Renal cortical epithelial cell (primary cell): ENCODE data around the gene ATP11A. TPM values are rescaled to one million over a fixed set of nuclear protein-coding genes. Genes with fewer than 3 reads are reported as not detected.
"Not testable (repeated sequence)": the region's sequence is repeated elsewhere in the genome, so short reads cannot be mapped to it uniquely, and the experiment has no call there.

Experiments
- DNase-seq: peaks from one replicate; pipeline ENCODE4 v3.0.0-alpha.2; 2011; ENCODE audit warnings: low read depth
- total RNA-seq: library from RNA; depleted of rRNA; stranded (reverse); fragments of >200 nt; gene quantifications from 2 replicates; pipeline ENCODE4 v1.2.3, GENCODE V29; 2014

Gene ATP11A
- total RNA-seq, 1 donor from 2014 or later = 171 TPM

DNA sequence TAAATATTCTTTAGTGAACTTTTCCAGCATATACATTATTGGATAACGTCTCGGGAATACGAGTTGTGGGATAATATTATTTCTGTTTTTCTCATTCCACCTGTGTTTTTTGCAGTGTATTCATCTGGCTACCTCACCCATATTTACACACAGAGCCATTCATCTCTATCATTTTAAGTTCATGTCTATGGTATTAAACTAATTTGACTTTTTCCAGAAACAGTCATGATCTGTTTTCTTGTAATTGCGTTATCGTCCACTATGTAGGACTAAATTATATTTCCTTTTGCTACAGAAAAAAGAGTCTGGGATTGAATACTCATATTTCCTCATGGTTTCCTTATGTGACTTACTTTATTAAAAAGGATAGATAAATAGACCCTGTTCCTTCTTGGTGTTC lies 2.7 kb downstream of the ATP11A start:
- no peak for DNase-seq

DNA sequence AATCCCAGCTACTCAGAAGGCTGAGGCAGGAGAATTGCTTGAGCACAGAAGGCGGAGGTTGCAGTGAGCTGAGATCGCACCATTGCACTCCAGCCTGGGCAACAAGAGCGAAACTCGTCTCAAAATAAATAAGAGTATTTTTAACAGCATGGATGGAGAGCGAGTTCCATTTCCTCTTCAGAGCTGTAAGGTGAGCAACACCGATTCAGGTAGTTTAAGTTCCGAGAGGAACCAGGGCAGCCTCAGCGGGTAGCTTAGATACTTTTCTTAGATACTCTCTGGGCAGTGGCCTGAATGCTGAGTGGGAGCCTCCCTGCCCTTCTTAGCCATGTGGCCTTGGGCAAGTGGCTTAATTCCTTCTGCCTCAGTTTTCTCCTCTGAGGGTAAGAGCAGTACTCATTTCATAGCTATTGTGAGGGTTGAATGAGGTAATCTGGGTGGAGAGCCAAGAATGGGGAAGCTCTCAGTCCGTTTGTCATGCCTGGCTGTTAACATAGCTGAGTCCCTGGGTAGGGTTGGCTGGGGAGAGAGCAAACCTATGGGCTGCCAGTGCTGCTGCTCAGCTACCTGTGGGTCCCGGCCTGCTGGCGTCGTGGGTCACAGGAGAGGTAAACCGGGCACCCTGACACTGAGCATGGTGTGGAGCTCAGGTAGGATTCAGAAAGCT lies 4.1 kb downstream of the ATP11A start:
- peak; percentile 81 for DNase-seq

DNA sequence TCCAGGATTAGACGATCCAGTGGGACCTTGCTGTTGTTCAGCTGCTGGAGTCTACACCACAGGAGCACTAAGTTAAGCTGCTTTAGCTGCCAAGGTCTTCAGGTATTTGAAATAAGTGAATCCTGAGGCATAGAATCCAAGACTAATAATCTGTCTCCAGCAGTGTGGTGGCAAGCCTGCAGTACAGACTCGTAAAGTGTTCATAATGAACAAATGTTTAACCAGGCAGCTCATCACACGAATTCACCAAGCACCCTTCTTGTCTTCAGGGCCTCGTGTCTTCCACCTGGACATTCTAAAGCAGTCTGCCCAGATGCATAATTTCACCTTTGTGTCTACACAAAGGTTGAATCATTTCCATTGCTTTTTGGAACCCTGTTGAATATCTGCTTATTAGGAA lies 5.3 kb downstream of the ATP11A start:
- peak; percentile 38 for DNase-seq

DNA sequence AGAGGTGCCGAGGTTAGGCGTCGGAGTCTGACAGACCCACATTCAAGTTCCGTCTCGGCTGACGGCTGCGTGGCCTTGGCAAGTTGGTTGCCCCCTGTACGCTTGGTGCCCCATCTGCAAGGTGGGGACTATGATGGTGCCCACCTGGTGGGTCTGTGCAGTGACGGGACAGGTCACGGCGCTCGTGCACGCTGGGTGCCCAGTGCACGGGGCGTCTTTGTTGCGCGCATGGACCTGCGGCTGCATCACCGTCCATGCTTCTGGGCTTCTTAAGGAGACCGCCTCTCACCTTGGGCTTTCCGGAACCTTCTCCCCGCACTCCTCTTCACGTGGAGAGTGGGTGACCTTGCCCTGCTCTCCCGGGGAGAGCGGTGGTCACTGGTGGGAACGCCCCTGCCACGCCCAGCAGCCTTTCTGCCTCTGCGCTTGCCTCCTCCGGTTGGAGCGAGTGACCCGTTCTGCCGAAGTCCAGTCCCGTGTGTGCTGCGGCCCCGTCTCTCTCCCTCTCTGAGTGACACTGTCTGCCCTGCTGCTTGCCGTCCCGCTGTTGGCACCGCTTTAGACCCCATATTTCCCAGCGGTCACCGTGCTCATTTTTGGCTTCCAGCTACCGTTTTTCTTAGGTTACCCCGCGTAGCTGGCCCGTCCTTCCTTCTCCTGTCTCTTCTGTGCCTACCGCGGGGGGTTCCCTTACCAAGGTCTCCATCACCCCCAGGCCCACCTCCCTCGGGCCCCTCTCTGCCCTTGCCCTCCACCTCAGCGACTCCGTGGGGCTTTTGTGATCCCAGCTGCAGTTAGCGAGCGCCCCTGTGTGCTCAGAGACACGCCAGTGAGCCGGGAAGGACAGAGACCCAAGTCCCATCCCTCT lies 6.4 kb downstream of the ATP11A start:
- DNase-seq = no peak

DNA sequence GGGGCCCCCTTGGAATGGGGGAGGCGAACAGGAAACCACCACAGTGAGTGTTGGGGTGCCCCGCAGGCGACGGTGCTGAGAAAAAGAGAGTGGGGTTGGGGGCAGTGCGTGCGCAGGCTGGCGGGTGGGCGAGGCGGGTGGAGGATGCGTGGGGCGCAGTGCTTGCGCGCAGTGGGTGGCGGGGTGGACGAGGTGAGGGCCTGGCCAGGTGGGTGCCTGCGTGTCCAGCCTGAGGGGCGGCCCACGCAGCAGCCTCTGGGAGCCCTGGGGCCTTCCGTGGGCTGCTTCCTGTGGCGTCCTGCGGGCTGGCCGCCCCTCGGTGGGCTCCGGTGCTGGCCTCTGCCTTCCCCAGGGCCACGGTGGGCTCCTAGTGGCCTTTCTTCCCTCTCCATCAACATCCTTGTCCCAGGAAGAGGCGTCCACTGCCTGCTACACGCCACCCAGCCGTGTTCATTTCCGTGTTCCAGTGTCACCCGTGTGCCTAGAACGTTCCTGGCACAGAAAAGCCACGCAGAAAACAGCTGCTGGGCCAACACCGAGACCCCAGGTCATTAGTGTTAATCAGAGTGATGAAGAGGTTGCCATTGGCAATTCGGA lies 7.1 kb downstream of the ATP11A start:
- DNase-seq = no peak

DNA sequence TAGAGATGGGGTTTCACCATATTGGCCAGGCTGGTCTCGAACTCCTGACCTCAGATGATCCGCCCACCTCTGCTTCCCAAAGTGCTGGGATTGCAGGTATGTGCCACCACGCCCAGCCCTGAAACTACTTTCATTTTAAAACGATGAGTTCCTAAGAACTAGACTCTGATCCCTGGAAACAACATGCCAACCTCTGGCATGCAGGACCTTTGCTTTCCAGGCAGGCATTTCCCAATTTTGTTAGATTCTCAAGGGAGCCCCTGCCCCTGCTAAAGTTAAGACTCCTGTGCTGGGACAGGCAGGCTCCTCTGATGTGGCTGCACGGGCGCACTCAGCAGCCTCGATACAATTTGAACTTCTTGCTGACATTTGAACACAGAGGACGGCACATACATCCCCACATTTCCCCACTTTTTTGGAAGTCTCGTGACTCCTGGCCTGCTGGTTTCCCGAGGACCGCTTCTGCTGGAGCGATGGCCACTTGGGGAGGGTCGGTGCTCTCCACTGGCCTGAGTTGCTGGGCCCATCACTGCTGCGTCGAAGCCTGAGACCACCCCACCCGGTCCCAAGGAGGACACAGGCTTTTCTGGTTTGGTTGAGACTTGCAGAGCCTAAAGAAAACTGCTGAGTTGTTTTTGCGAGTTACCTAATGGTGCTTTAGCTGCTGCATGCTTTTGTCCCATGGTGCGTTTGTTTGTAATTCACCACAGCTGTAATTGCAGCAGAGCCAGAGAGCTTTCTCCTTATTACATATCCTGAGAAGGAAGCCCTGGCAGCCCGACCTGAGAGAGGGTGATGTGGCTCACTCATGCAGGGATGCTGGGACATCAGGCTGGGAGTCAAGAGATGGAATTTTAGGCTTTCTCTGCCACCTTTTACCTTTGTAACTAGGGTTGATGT lies 8.2 kb downstream of the ATP11A start:
- DNase-seq = no peak

DNA sequence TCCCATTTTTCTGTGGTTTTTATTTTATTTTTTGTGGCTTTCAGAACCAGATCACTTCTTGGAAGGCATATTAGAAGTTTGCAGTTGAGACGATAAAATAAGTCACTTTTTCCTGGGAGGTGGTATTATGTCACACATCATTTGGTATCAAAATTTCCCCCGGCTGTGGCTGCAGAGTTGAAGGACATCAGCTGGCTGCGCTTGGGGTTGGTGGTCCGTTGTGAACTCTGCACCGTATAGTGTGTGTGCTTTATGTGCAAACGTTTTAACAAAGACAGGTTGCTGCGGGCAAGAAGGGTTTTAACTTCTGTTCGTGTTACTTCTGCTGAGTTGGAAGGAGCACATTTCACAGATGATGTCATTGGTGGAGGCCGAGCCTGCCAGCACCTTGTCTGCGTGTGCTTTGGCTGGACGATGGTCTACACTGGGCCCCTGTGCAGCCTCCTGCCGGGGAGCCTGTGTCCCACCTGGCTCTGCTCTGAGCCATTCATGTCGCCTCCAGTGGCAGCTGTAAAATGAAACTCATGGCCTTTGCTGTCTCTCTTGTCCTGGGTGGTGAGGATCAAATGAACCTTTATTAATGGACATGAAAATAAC lies 9.6 kb downstream of the ATP11A start:
- DNase-seq = no peak

DNA sequence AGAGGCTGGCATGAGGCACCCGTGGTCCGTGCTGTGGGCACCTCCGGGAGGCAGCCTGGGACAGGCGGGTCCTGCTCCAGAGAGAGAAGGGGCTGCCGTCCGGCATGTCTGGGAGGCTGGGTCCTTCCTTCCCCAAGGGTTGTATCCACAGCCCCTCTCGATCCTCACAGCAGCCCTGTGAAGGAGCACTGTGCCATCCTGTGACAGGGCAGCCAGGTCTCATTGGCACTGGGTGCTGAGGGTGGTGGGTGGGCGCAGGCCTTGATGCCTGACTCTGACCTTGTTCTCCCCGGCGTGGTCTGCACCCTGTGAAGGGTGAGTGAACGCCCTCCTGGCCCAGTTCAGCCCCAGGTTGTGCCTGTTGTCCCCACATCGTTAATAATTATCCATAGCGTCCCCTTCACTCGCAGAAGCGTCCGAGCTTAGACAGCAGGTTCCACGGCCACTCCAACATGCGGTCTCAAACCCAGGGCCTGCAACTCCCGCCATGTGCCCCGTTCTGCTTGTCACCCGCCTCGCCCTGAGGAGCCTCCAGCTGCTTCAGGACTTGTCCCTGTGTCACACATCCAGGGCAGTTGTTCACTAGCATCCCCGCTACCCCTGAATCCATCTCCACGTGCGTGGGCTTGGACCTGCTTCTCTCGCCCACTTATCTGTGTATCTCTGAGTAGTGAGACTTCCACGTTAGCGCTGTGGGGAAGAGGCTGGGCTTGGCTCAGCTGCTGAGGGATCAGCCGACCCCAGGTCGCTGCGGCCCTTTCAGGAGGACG lies 10.6 kb downstream of the ATP11A start:
- DNase-seq = no peak

DNA sequence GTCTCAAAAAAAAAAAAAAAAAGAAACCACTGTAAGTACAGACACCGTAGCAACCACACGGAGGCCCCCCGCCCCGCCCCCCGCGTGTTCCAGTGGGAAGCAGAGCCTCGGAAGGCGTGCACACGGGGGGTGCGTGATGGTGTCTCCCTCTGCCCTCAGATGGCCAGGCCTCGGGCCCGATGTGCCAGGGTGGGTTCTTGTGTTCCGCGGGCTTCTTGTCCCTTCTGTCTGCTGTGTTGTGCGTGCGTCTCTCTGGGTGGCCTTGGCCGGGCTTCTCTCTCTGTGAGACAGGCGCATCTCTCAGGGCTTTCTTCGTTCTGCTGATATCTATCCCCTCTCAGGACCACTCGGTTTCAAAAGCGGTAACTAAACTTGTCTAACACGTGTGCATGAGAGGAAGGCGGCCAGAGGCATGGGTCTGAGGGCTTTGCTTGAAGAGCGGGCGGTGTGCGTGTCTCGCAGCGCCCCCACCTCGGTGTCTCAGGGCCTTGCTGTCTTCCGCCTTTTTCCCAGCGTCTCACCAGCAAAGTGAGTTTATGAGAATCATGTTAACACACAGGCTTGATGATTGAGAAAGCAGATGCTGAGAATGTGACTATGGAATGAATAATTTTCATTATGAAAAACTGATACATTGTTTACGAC lies 12.6 kb downstream of the ATP11A start:
- no peak for DNase-seq

DNA sequence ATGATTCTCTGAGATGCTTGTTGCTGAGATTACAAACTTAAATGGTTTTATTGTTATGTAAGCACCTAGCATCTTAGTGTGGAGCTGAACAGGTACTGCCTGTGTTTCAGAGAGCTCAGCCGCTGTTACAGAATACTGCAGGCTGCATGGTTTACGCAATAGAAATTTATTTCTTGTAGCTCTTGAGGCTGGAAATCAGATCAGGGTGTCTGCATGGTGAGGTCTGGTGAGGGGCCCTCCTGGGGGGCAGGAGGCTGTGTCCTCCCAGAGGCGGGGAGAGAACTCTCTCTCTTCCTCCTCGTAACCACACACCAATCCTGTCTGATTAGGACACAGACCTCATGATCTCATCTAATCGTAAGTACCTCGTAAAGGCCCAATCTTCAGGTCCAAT lies 13.1 kb downstream of the ATP11A start:
- no peak for DNase-seq

DNA sequence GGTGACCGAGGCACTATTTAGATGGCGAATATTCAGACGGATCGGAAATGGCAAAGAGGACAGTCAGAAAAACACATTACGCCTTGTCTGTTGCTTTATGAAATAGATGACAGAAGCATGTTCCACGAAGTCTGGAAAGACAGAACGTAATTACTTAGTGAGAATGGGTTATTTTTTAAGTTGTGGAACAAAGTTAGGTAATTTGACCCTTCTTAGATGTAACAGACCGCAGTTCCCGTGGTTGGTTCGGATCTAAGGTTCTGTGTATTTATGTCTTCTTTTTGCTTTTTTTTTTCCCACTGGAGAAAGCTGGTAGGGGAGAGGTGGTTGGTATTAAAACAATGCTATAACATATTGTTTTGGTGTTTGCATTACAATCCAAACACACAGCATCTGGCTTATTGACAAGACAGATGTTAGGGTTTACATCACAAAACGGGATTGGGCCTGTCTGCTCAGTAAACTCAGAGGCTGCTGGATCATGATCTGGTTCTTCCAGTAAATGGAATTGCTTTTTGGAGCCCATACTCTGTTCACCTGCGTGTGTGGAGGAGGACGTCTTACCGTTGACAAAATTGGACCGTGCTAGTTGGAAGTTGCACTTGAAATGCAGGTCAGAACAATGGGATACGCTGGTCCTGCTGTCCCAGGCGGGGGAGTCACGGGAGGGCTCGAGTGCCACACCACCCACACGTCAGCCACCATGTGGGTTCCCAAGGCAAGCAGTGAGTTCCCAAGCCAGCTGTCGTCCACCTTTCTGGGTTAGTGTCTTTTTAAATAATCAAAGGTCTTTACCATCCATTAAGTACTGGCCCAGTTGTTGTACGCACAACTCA lies 13.8 kb downstream of the ATP11A start:
- DNase-seq = no peak

DNA sequence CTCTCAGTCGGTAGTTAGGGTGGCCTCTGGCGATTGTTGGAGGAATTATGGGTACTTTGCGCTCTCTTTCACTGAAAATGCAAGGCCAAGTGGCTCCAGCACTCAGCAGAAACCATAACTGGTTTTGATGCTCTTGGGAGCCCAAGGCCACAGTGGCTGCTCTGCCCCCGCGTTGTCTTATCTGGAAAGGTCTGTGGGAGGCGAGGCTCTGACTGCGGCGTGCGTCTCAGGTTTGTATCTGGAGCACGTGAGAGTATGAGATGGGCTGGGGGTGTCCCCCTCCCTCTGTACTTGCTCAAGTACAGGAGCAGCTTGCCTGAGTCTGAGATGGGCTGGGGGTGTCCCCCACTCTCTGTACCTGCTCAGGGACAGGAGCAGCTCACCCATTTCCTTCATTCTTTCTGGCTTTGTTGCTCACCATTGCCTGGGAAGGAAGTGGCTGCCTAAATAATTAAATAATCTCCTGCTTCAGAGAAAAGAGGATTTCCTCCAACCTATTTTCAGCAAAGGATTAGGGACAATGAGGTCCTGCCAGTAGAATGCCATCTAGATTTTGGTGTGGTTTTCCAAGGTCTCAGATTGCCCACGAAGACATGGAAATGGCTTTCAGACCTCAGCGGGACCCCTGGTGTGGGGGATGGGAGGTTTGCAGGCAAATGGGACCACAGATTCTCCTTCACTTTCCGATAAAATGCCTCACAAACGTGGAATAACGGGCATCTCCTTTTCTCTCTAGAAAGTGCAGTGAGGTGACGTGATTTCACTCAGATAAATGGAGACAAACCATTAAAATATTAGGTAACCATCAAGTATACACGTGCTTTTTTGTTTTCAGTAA lies 14.7 kb downstream of the ATP11A start:
- no peak for DNase-seq

DNA sequence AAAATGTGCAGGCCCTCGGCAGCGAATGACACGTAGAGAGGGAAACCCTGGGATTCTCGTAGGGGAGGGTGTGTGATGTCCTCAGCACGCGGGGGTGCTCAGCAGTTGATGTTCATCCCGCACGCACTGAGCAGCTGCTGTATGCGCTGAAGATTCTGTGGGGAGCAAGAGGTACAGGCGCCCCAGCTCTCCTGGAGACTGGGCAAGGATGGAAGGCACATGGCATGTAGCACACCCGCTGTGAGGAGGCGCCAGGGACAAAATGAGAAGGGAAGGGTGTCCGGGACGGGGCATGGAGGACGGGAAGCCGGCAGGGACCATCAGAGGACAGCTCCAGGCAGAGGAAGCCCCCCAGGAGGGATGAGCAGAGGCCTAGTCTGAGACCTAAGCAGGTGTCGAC lies 15.4 kb downstream of the ATP11A start:
- DNase-seq = no peak

DNA sequence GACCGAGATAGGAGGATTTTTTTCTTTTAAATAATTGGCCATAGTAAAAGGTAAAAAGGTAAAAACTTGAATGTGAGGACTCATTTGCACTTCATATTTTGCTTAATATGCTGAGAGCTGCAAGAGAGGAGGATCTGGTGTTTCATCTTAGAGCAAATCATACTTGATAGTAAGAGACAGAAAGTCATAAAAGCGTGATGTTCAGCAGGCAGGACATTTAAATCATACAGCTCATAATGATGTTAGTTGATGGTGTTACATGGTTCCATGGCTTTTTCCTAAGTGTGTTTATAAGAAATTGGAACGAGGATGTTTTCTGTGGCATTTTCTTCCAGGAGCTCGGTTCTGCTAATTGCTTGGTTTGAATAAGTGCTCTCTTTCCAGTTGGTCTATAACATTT lies 16.3 kb downstream of the ATP11A start:
- DNase-seq = no peak

DNA sequence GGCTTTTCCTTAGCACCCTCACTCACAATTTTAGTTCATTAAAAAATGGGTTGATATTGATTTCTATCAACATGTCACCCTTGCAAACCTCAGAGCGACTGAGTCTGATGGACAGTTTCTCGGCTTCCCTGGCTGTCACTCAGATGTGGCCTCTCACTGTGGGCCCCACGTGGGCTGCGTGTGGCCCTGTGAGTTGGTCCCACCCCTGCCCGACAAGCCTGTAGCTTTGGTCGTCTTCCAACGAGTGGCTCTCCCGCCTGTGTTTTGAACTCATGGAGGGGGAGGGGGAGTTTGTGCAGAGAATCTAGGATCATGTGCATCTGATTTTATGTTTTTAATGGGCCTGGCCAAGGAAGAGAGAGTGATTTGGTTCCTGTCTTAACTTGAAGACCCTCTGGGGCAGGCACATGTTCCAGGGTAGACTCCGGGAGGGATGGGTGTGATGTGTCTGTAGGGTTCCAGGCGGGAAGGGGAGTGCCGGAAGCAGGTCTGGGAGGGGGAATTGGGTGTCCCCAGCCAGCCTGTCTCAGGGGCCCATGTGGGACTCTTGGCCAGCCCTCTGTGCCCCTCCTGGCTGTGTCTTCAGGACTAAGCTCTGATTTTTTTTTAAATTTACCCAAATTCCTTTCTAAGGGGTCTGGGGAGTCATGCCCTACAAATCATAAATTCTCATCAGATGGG lies 18.9 kb downstream of the ATP11A start:
- no peak for DNase-seq

DNA sequence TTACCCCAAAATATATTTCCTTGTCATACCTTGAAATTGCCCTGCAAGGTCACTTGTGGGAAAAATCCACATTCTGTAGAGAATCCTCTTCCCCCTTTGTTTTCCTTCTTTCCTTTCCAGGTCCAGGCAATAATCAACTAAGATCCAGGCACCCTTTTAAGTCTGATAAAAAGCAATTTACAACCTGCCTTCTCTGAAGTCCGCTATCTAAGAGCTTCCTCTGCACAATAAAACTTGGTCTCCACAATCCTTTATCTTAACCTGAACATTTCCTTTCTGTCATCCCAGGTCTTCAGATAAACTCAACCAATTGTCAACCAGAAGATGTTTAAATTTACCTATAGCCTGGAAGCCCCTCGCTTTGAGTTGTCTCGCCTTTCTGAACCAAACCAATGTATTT lies 19.5 kb downstream of the ATP11A start:
- not testable (repeated sequence) for DNase-seq

DNA sequence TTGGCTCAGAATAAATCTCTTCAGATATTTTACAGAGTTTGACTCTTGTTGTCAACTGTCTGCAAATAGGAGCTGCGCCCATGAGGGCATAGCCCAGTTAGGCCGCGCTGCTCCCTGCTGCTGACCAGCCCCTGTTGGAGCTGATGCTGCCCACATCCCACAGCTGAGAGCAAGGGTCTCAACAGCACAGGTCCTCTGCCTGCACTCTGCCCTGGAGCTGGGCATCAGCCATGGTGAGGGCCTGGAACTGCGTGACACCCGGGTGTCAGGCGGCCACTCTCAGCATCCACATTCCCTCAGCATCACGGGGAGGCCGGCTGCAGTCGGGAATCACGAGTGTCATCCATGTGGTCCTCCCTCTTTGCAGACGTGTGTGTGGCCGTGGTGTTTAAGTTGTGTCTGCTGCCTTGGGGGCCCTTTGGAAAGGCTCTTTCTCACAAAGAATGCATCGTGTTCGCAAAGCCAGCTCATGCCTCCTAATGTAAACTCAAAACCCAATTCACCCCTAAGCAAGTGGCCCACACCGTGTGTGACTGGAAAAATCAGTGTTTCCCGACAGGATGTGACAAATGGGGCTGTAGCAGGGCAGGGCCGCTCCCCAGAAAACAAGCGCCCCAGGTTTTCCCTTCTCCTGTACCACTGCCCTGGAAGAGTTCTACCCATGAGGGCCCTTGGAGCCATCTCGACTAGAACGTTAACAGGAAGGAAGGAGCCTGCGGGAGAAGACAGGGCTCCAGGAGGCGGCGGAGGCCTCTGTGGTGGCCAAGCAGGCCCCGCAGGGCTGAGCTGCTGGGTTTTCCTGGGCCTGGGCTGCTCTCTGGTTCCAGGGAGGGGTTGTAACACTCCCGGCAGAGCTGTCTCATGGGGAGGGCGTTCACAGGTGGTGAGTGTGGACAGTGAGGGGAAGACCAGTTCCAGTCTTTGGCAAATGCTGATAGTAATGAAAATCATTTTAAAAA lies 20.3 kb downstream of the ATP11A start:
- no peak for DNase-seq
